H1 (cell line): ENCODE results near the gene PPM1N. TPM values are rescaled to one million over a fixed set of nuclear protein-coding genes. Genes with fewer than 3 reads are reported as not detected.
A peak's percentile ranks its signal among the peaks of the same experiment; 100 is the strongest.

ENCODE experiments used
- EGR1 ChIP-seq: IDR thresholded peaks from 2 replicates; pipeline ENCODE4 v1.6.1; 2011; ENCODE audit warnings: low read depth, low read length, borderline replicate concordance
- RNF2 ChIP-seq: fragments of 200-900, 300-1000 bp; sonication (generic); IDR thresholded peaks from 2 replicates; pipeline ENCODE4 v1.7.1; 2016; ENCODE audit warnings: borderline replicate concordance, low read depth, mild to moderate bottlenecking, antibody characterized with exemption, low read length; ENCODE audit not compliant: poor library complexity, severe bottlenecking; ENCODE audit errors: missing control alignments
- polyA plus RNA-seq, 7 experiments: library from polyadenylated mRNA; depleted of rRNA in 3 of 7; stranded (reverse) in 5 of 7; unstranded in 2 of 7; fragments of >200 nt in 5 of 7; fragments of 200-250 nt in 2 of 7; gene quantifications; 1 replicate in 5 of 7; 2 replicates in 1 of 7; 4 replicates in 1 of 7; pipeline versions ENCODE4 v1.2.1 to v1.2.3, GENCODE V29; 2011 to 2013; ENCODE audit warnings: missing spikeins in 2 of 7, mixed read lengths in 2 of 7
- total RNA-seq: library from RNA; stranded (reverse); fragmentation: NEBNext Ultra II Directional; extraction: Animal tissue kit (Norgen Biotek cat#: 25700); gene quantifications from 2 replicates; pipeline ENCODE4 v1.2.1, GENCODE V29; 2021

PPM1N gene
- total and polyA plus RNA-seq, 2 of the 8 experiments (the other 6 are each of a cell fraction or from before 2014, with no cell fraction given), result 12.2 to 14.4 TPM

DNA sequence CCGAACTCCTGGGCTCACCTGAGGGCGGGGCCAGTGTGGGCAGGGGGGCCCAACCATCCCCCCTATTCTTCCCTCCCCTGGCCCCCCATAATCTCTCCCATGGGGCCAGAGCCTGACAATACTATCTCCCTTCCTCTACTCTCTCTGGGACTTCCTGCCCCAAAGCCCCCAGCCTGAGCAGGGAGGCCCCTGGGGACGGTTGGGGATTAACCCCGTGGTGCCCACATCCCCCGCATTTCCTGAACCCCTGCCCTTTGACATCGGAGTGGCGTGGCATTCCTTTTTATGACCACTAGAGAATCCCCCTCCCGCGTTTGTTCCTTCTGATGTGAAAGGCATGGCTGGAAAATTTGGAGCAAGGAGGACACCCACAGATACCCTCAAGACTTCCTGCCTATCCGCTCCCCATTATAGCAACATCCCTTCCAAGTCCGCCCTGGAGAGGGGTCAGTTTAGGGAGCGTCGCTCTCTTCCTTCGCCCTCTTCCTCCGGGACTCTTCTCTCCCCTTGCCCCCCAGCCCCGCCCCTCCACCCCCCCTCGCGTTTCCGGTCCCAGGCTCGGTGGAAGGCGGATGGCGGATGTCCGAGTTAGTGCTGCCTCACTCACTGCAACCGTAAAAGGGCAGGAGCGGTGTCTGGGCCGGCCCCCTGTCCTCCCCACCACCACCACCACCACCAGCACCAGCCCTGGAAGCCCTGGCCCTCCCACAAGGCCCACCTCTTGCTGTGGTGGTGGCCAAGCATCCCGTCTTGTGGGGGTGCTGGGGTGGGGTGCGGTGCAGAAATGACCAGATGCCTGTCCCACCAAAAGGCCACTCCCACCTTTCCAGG lies 10.8 kb downstream of the PPM1N start (continued):
- TF ChIP-seq EGR1, result peak; percentile 25; the same call in 1 of the 2 replicates
- no peak for TF ChIP-seq RNF2
